ENCODE data around the gene LRRFIP2. TPM values are rescaled to one million over a fixed set of nuclear protein-coding genes. Genes with fewer than 3 reads are reported as not detected.

The LRRFIP2 gene
- total and polyA plus RNA-seq, 2 of the 4 experiments (the other 2 are of a cell fraction) = 20.6 to 31.0 TPM

- peaks cover 6% of the 10 kb centered on the region for H3K4me1 ChIP-seq (ENCODE audit: control insufficient read depth, insufficient read depth, low read length)
- H3K9me1 ChIP-seq (ENCODE audit: insufficient read depth, low read length) = 0 out of 2 replicates have a peak, but pooled peaks cover 9% of the 10 kb centered on the region
- H4K8ac ChIP-seq (ENCODE audit: low read depth in 2 of 2, low read length in 2 of 2) = no peak overlapping the region
- H3K36me3 ChIP-seq (ENCODE audit: control insufficient read depth, insufficient read depth, low read length) = no peaks in the 10 kb centered on the region
- H2BK15ac ChIP-seq (ENCODE audit: low read depth, low read length) = no peak overlapping the region
- H3K4ac ChIP-seq (ENCODE audit: low read depth, low read length) = peak overlapping the region; percentile 35; the same call in 1 of the 2 replicates
- H3K79me1 ChIP-seq (ENCODE audit: low read depth in 1 of 2, low read length in 2 of 2) = no peaks in the 10 kb centered on the region
- H3K14ac ChIP-seq (replicated peaks; ENCODE audit: low read depth, low read length) = peak overlapping the region; percentile 26; the same call in 1 of the 2 replicates
- no peak overlapping the region for H2AK9ac ChIP-seq (replicated peaks; ENCODE audit: low read depth, low read length, poor library complexity)
- H3K56ac ChIP-seq (ENCODE audit: extremely low read depth, insufficient read depth, low read length) = no peak overlapping the region
- POLR2A ChIA-PET (ENCODE audit: unreplicated experiment) = no interaction called here
- in situ Hi-C loops (cut with MboI; ENCODE audit: low sequenced_read_pairs) = loop anchor here (25.0 kb wide), 1 partner anchor 486 kb away; no protein-coding TSS in a partner anchor
- intact Hi-C loops (cut with micrococcal nuclease) = no loop called here
- dilution Hi-C loops (cut with HindIII; ENCODE audit: low sequenced_read_pairs, unreplicated experiment) = no loop called here
- no peak overlapping the region for H3K9ac ChIP-seq (ENCODE audit: low read depth, low read length)
- no peak overlapping the region for H3K4me3 ChIP-seq (ENCODE audit: insufficient read depth, low read depth, low read length)
- no peaks in the 10 kb centered on the region for H3K9me3 ChIP-seq (ENCODE audit: control insufficient read depth, insufficient read depth, low read length)
- H2BK120ac ChIP-seq (ENCODE audit: low read depth, low read length) = no peak overlapping the region
- H4K91ac ChIP-seq (ENCODE audit: insufficient read depth, low read depth, low read length) = no peak overlapping the region
- H4K5ac ChIP-seq (ENCODE audit: low read depth, low read length) = no peak overlapping the region
- peak; percentile 58; the same call in 1 of the 2 replicates for ATAC-seq (ENCODE audit: low read depth)
- no peak overlapping the region for H3K18ac ChIP-seq (ENCODE audit: low read depth, low read length)
- peaks cover 12% of the 10 kb centered on the region for H3K27me3 ChIP-seq (ENCODE audit: control insufficient read depth, insufficient read depth, low read length)
- no peak overlapping the region for H3K27ac ChIP-seq (ENCODE audit: insufficient read depth, low read length)
- no peak overlapping the region for H2BK20ac ChIP-seq (ENCODE audit: low read depth, low read length)
- no peak overlapping the region for H3K23ac ChIP-seq (ENCODE audit: low read depth, low read length)
- TF ChIP-seq RCOR1 (IDR thresholded peaks at IDR 0.05; ENCODE audit: insufficient replicate concordance, low read length) (no peak), MAFK (IDR thresholded peaks at IDR 0.05; ENCODE audit: low read depth, low read length) (no peak), MXI1 (IDR thresholded peaks at IDR 0.05; ENCODE audit: borderline replicate concordance, low read depth, low read length) (no peak), CTCF (conservative IDR thresholded peaks at IDR 0.05; ENCODE audit: low read depth, low read length) (no peak), POLR2A (IDR thresholded peaks at IDR 0.05; ENCODE audit: low read depth, low read length) (no peak), SMC3 (IDR thresholded peaks at IDR 0.05; ENCODE audit: low read depth, low read length) (no peak), CHD1 (IDR thresholded peaks at IDR 0.05; ENCODE audit: low read depth, low read length) (no peak), MAZ (IDR thresholded peaks at IDR 0.05; ENCODE audit: borderline replicate concordance, low read depth, low read length) (no peak; the same call in 1 of the 2 replicates), FOS (IDR thresholded peaks at IDR 0.05; ENCODE audit: low read depth, low read length) (no peak)
- peak overlapping the region; percentile 60; the same call in 1 of the 2 replicates for H2AK5ac ChIP-seq (ENCODE audit: low read depth, low read length)
- no peak overlapping the region for H3K4me2 ChIP-seq (ENCODE audit: low read depth, low read length)
- DNase-seq = peak; percentile 43
- H2AFZ ChIP-seq (replicated peaks; ENCODE audit: low read length, poor library complexity) = peak overlapping the region; percentile 26
- CTCF ChIA-PET = interaction anchor here (0.7 to 1.1 kb wide), 2 partner anchors 33 to 166 kb away, joined by 3 read pairs; no protein-coding TSS in a partner anchor
- no peaks in the 10 kb centered on the region for H4K20me1 ChIP-seq (ENCODE audit: insufficient read depth, low read length)
- no peak overlapping the region for H2BK5ac ChIP-seq (ENCODE audit: low read depth, low read length, poor library complexity, severe bottlenecking)
- BruUV-seq (replicated peaks) = no TSS peak
Observed at GRCh38 chr3:37223141-37223558, 48.8 kb upstream of the LRRFIP2 start.

Measured in IMR-90 (cell line).